Measurements from ENCODE around the gene INSM1. TPM values are rescaled to one million over a fixed set of nuclear protein-coding genes. Genes with fewer than 3 reads are reported as not detected.

INSM1 gene
- polyA plus RNA-seq, 1 of the 3 experiments (the other 2 are of a cell fraction): not detected

DNA sequence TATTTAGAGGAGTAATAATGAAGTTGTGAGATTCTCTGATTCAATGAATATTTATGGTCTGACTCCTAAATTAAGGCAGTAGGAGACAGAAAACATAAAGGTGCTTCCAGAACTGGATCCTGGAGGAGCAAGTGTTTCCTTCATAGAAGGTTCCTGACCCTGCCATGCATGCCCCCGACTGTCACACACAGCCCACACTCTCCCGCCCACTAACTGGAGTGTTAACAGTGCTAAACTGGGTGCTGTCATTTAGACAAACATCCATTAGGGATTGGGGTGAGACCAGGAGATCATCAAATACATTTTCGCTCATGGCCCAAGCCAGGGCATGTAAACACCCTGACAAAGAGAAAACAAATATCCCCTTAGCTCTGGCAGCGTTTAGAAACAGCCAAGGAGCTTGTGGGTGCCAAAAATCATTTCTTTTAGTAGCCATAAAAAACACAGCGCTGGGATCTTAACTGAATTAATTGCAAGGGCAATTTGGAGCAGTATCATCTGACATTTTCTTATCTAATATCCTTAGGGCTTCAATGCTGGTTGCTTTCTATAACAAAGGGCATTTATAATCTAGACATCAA lies 46.8 kb downstream of the INSM1 start:
- H3K27me3 ChIP-seq (ENCODE audit: insufficient read depth): no peaks in the 10 kb centered on the region
- no peaks in the 10 kb centered on the region for H3K79me2 ChIP-seq (ENCODE audit: insufficient read depth)
- DNase-seq: no peak
- H3F3A ChIP-seq (replicated peaks; ENCODE audit: insufficient read depth): no peaks in the 10 kb centered on the region
- H3K4me3 ChIP-seq (ENCODE audit: low read depth in 2 of 2, low read length in 1 of 2): no peak overlapping the region
- no peaks in the 10 kb centered on the region for H4K20me1 ChIP-seq (ENCODE audit: insufficient read depth)
- H2AFZ ChIP-seq (ENCODE audit: low read depth): no peak overlapping the region
- no peaks in the 10 kb centered on the region for H3K9me3 ChIP-seq
- ChIA-PET CTCF (no interaction called here), POLR2A (no interaction called here)
- no peaks in the 10 kb centered on the region for H3K36me3 ChIP-seq (replicated peaks in 1 of 2; ENCODE audit: control insufficient read depth in 1 of 2, insufficient read depth in 2 of 2, low read length in 1 of 2)
- H3K9me2 ChIP-seq: no peaks in the 10 kb centered on the region
- H3K4me1 ChIP-seq (ENCODE audit: control insufficient read depth in 1 of 2, insufficient read depth in 2 of 2, low read depth in 1 of 2, low read length in 1 of 2): peaks cover 0 to 16% of the 10 kb centered on the region in 2 experiments; a peak in 3 of 4 replicates
- WGBS (ENCODE audit: low lambda C conversion rate): 65% methylated on average over 5 of the region's 5 CpGs
- no peak overlapping the region for H3K9ac ChIP-seq
- H3K27ac ChIP-seq (ENCODE audit: low read depth in 2 of 2, low read length in 1 of 2): no peak overlapping the region
- TF ChIP-seq TAF1 (IDR thresholded peaks at IDR 0.05; ENCODE audit: borderline replicate concordance, low read depth, low read length) (no peak), FOXM1 (IDR thresholded peaks at IDR 0.05; ENCODE audit: low read depth) (no peak), GATA2 (CRISPR knock-in tag; IDR thresholded peaks at IDR 0.05) (peak; percentile 60), MXI1 (IDR thresholded peaks at IDR 0.05; ENCODE audit: low read depth, low read length) (no peak), RXRA (IDR thresholded peaks at IDR 0.05; ENCODE audit: borderline replicate concordance, low read depth) (no peak), EP300 (IDR thresholded peaks at IDR 0.05; ENCODE audit: borderline replicate concordance in 1 of 2, low read depth in 1 of 2, low read length in 1 of 2) (0 out of 4 replicates have a peak, but pooled peaks of 1 of the 2 experiments have one; percentile 9), SMC3 (IDR thresholded peaks at IDR 0.05; ENCODE audit: low read depth, low read length) (no peak)
- H3K4me2 ChIP-seq: no peak overlapping the region

DNA sequence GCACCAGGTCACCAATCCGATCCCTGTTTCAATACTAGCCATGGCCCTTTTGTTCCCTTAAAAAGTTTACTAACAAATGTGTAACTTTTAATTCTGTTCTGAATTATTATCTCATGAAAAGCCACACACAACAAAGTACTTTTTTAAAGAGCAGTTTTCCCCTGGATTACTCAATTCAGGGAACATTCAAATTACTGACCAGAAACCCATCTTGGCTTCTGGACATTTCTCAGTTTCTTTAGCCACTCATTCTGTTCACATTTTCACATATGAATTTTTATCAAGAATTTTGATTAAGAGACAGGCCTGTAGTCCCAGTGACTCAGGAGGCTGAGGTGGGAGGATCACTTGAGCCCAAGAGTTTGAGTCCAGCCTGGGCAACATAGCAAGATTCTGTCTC lies 47.4 kb downstream of the INSM1 start:
- Histone ChIP-seq H3K4me2 (no peak overlapping the region), H4K20me1 (ENCODE audit: insufficient read depth) (no peaks in the 10 kb centered on the region), H3K79me2 (ENCODE audit: insufficient read depth) (no peaks in the 10 kb centered on the region), H3K36me3 (replicated peaks in 1 of 2; ENCODE audit: control insufficient read depth in 1 of 2, insufficient read depth in 2 of 2, low read length in 1 of 2) (no peaks in the 10 kb centered on the region), H3K9ac (no peak overlapping the region), H3K27ac (ENCODE audit: low read depth in 2 of 2, low read length in 1 of 2) (no peak overlapping the region), H3K4me3 (ENCODE audit: low read depth in 2 of 2, low read length in 1 of 2) (no peak overlapping the region), H2AFZ (ENCODE audit: low read depth) (no peak overlapping the region), H3K9me2 (no peaks in the 10 kb centered on the region), H3K27me3 (ENCODE audit: insufficient read depth) (no peaks in the 10 kb centered on the region), H3K9me3 (no peaks in the 10 kb centered on the region), H3F3A (replicated peaks; ENCODE audit: insufficient read depth) (no peaks in the 10 kb centered on the region), H3K4me1 (ENCODE audit: control insufficient read depth in 1 of 2, insufficient read depth in 2 of 2, low read depth in 1 of 2, low read length in 1 of 2) (peaks cover 0 to 16% of the 10 kb centered on the region in 2 experiments; a peak in 3 of 4 replicates)
- POLR2A ChIA-PET: no interaction called here
- WGBS (ENCODE audit: low lambda C conversion rate): 89% methylated on average over 1 of the region's 1 CpG
- no peak for DNase-seq
- no peak for TF ChIP-seq SMC3 (IDR thresholded peaks at IDR 0.05; ENCODE audit: low read depth, low read length)
- no peak for TF ChIP-seq EP300 (IDR thresholded peaks at IDR 0.05; ENCODE audit: borderline replicate concordance in 1 of 2, low read depth in 1 of 2, low read length in 1 of 2)
- no peak for TF ChIP-seq YY1 (IDR thresholded peaks at IDR 0.05; ENCODE audit: low read depth)
- no peak for TF ChIP-seq TCF12 (IDR thresholded peaks at IDR 0.05)
- no peak for TF ChIP-seq RFX5 (IDR thresholded peaks at IDR 0.05; ENCODE audit: low read length)
- no peak for TF ChIP-seq CHD2 (IDR thresholded peaks at IDR 0.05; ENCODE audit: low read length, partially characterized antibody)
- TF ChIP-seq FOXJ3 (CRISPR knock-in tag; IDR thresholded peaks at IDR 0.05): no peak
- TF ChIP-seq, protein P1, sequence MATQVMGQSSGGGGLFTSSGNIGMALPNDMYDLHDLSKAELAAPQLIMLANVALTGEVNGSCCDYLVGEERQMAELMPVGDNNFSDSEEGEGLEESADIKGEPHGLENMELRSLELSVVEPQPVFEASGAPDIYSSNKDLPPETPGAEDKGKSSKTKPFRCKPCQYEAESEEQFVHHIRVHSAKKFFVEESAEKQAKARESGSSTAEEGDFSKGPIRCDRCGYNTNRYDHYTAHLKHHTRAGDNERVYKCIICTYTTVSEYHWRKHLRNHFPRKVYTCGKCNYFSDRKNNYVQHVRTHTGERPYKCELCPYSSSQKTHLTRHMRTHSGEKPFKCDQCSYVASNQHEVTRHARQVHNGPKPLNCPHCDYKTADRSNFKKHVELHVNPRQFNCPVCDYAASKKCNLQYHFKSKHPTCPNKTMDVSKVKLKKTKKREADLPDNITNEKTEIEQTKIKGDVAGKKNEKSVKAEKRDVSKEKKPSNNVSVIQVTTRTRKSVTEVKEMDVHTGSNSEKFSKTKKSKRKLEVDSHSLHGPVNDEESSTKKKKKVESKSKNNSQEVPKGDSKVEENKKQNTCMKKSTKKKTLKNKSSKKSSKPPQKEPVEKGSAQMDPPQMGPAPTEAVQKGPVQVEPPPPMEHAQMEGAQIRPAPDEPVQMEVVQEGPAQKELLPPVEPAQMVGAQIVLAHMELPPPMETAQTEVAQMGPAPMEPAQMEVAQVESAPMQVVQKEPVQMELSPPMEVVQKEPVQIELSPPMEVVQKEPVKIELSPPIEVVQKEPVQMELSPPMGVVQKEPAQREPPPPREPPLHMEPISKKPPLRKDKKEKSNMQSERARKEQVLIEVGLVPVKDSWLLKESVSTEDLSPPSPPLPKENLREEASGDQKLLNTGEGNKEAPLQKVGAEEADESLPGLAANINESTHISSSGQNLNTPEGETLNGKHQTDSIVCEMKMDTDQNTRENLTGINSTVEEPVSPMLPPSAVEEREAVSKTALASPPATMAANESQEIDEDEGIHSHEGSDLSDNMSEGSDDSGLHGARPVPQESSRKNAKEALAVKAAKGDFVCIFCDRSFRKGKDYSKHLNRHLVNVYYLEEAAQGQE (IDR thresholded peaks at IDR 0.05; ENCODE audit: low read depth, low read length): no peak
- CTCF ChIA-PET: interaction anchor here (1.2 to 1.7 kb wide), 3 partner anchors 10 to 332 kb away, joined by 3 to 6 read pairs (median 4); no protein-coding TSS in a partner anchor

Data from SK-N-SH (cell line).